Measurements from ENCODE around the gene OR6S1. TPM values are rescaled to one million over a fixed set of nuclear protein-coding genes. Genes with fewer than 3 reads are reported as not detected.

The OR6S1 gene
- total RNA-seq, 1 experiment from 2014 or later: not detected

GRCh38 chr14:20591235-20591634 is 50.3 kb downstream of the OR6S1 start, which contains the start of gene RNASE12:
RNASE12 (minus strand) TSS chr14:20591376; CDS start chr14:20590723, 653 bp downstream.
- Histone ChIP-seq H4K20me1 (ENCODE audit: low read length) (no peaks in the 10 kb centered on the region), H3K79me2 (ENCODE audit: low read length) (no peaks in the 10 kb centered on the region), H2AFZ (ENCODE audit: low read length) (no peak within 1 kb of the TSS), H3K4me3 (ENCODE audit: low read length) (peak within 1 kb of the TSS; percentile 36; the same call in 1 of the 2 replicates), H3K27me3 (ENCODE audit: low read length) (peaks cover 55% of the 10 kb centered on the region), H3K27ac (ENCODE audit: low read length) (no peak within 1 kb of the TSS), H3K9ac (ENCODE audit: low read length) (no peak within 1 kb of the TSS), H3K4me2 (ENCODE audit: low read length) (peak within 1 kb of the TSS; percentile 23; the same call in 1 of the 2 replicates), H3K9me2 (replicated peaks; ENCODE audit: low read length) (no peaks in the 10 kb centered on the region), H3F3A (ENCODE audit: low read length, unreplicated experiment) (no peaks in the 10 kb centered on the region), H3K9me3 (ENCODE audit: low read length) (no peaks in the 10 kb centered on the region), H3K36me3 (ENCODE audit: low read depth, low read length) (no peaks in the 10 kb centered on the region), H3K4me1 (ENCODE audit: insufficient read depth, low read length) (no peaks in the 10 kb centered on the region)
- intact Hi-C loops (cut with micrococcal nuclease): no loop called here
- TF ChIP-seq CTCF (conservative IDR thresholded peaks at IDR 0.05; ENCODE audit: low read depth, low read length) (no peak), EZH2 (IDR thresholded peaks at IDR 0.05; ENCODE audit: low read length, unreplicated experiment) (no peak), EZH2phosphoT487 (IDR thresholded peaks at IDR 0.05; ENCODE audit: borderline replicate concordance, low read length) (no peak)
- ChIA-PET POLR2A (ENCODE audit: unreplicated experiment) (no interaction called here), CTCF (no interaction called here)
- no peak for ATAC-seq
- no peak for DNase-seq
- BruUV-seq (replicated peaks): no TSS peak

Other genes with a start within 250 kb of the OR6S1 start
- 8.9 and 11.7 TPM in 2 replicates for gene TEP1, start 228.2 kb downstream of the OR6S1 start, total RNA-seq (2014; rRNA removed)
- gene KLHL33, start 205.5 kb downstream of the OR6S1 start, total RNA-seq (2014; rRNA removed): 0.17 TPM in 1 of 2 replicates, not detected in the other
- 57.7 and 64.1 TPM in 2 replicates for gene OSGEP, start 186.9 kb downstream of the OR6S1 start, total RNA-seq (2014; rRNA removed)
- gene APEX1, start 186.5 kb downstream of the OR6S1 start, total RNA-seq (2014; rRNA removed): 147 and 189 TPM in 2 replicates
- 32.9 and 35.2 TPM in 2 replicates for gene PIP4P1, start 180.3 kb downstream of the OR6S1 start, total RNA-seq (2014; rRNA removed)
- gene PNP, start 172.3 kb downstream of the OR6S1 start, total RNA-seq (2014; rRNA removed): 108 and 118 TPM in 2 replicates
- not detected in 2 replicates for gene RNASE10, start 136.2 kb downstream of the OR6S1 start, total RNA-seq (2014; rRNA removed)
- gene RNASE9, start 80.6 kb downstream of the OR6S1 start, total RNA-seq (2014; rRNA removed): not detected in 2 replicates
- gene RNASE11, start 53.7 kb downstream of the OR6S1 start, total RNA-seq (2014; rRNA removed): not detected in 2 replicates
- not detected in 2 replicates for gene RNASE12, start 50.3 kb downstream of the OR6S1 start, total RNA-seq (2014; rRNA removed)
- 5.9 and 8.5 TPM in 2 replicates for gene RNASE4, start 42.9 kb upstream of the OR6S1 start, total RNA-seq (2014; rRNA removed)
- gene ANG, start 47.1 kb upstream of the OR6S1 start, total RNA-seq (2014; rRNA removed): 4.8 and 6.6 TPM in 2 replicates
- not detected in 2 replicates for gene EDDM3A, start 104.2 kb upstream of the OR6S1 start, total RNA-seq (2014; rRNA removed)
- gene EDDM3B, start 126.7 kb upstream of the OR6S1 start, total RNA-seq (2014; rRNA removed): not detected in 2 replicates
- gene RNASE6, start 139.6 kb upstream of the OR6S1 start, total RNA-seq (2014; rRNA removed): not detected in 2 replicates
- gene RNASE1, start 161.2 kb upstream of the OR6S1 start, total RNA-seq (2014; rRNA removed): 0.23 and 0.51 TPM in 2 replicates
- not detected in 2 replicates for gene RNASE3, start 249.7 kb upstream of the OR6S1 start, total RNA-seq (2014; rRNA removed)